ENCODE data around the gene MAGI2.
A peak's percentile ranks its signal among the peaks of the same experiment; 100 is the strongest.

MAGI2 gene

GRCh38 chr7:78073609-78074382, 1379.7 kb downstream of the MAGI2 start:
- no peaks in the 10 kb centered on the region for H3K4me1 Mint-ChIP-seq
- no peak overlapping the region for H3K4me3 Mint-ChIP-seq
- H3K27me3 Mint-ChIP-seq, result peaks cover 2% of the 10 kb centered on the region
- no peaks in the 10 kb centered on the region for H3K36me3 Mint-ChIP-seq
- H3K27ac Mint-ChIP-seq, result no peak overlapping the region
- no peaks in the 10 kb centered on the region for H3K9me3 Mint-ChIP-seq

- H3K9me3 Mint-ChIP-seq, result no peaks in the 10 kb centered on the region
- no peaks in the 10 kb centered on the region for H3K36me3 Mint-ChIP-seq
- H3K27ac Mint-ChIP-seq, result no peak overlapping the region
- peaks cover 2% of the 10 kb centered on the region for H3K27me3 Mint-ChIP-seq
- H3K4me1 Mint-ChIP-seq, result no peaks in the 10 kb centered on the region
- H3K4me3 Mint-ChIP-seq, result no peak overlapping the region
Observed at GRCh38 chr7:78072201-78072590, 1381.3 kb downstream of the MAGI2 start.

GRCh38 chr7:78071491-78072200, 1381.8 kb downstream of the MAGI2 start:
- Mint-ChIP-seq H3K9me3 (no peaks in the 10 kb centered on the region), H3K36me3 (no peaks in the 10 kb centered on the region), H3K27me3 (peaks cover 2% of the 10 kb centered on the region), H3K4me1 (no peaks in the 10 kb centered on the region), H3K27ac (no peak overlapping the region), H3K4me3 (no peak overlapping the region)

GRCh38 chr7:78066599-78066998, 1386.9 kb downstream of the MAGI2 start:
- H3K27ac Mint-ChIP-seq, result no peak overlapping the region
- no peaks in the 10 kb centered on the region for H3K9me3 Mint-ChIP-seq
- H3K4me1 Mint-ChIP-seq, result no peaks in the 10 kb centered on the region
- no peak overlapping the region for H3K4me3 Mint-ChIP-seq
- H3K36me3 Mint-ChIP-seq, result no peaks in the 10 kb centered on the region
- H3K27me3 Mint-ChIP-seq, result peaks cover 6% of the 10 kb centered on the region

- no peaks in the 10 kb centered on the region for H3K9me3 Mint-ChIP-seq
- no peak overlapping the region for H3K27ac Mint-ChIP-seq
- no peaks in the 10 kb centered on the region for H3K4me1 Mint-ChIP-seq
- peaks cover 14% of the 10 kb centered on the region for H3K27me3 Mint-ChIP-seq
- H3K36me3 Mint-ChIP-seq, result peaks cover 1% of the 10 kb centered on the region
- no peak overlapping the region for H3K4me3 Mint-ChIP-seq
Observed at GRCh38 chr7:78063758-78064157, 1389.7 kb downstream of the MAGI2 start.

- Mint-ChIP-seq H3K36me3 (peaks cover 1% of the 10 kb centered on the region), H3K27me3 (peaks cover 14% of the 10 kb centered on the region), H3K27ac (no peak overlapping the region), H3K4me1 (no peaks in the 10 kb centered on the region), H3K4me3 (no peak overlapping the region), H3K9me3 (no peaks in the 10 kb centered on the region)
Observed at GRCh38 chr7:78062214-78062613, 1391.3 kb downstream of the MAGI2 start.

GRCh38 chr7:78057571-78057970, 1395.9 kb downstream of the MAGI2 start:
- H3K9me3 Mint-ChIP-seq, result no peaks in the 10 kb centered on the region
- H3K4me3 Mint-ChIP-seq, result no peak overlapping the region
- peaks cover 1% of the 10 kb centered on the region for H3K36me3 Mint-ChIP-seq
- H3K27me3 Mint-ChIP-seq, result peaks cover 14% of the 10 kb centered on the region
- no peak overlapping the region for H3K27ac Mint-ChIP-seq
- no peaks in the 10 kb centered on the region for H3K4me1 Mint-ChIP-seq

- Mint-ChIP-seq H3K36me3 (peaks cover 1% of the 10 kb centered on the region), H3K4me1 (no peaks in the 10 kb centered on the region), H3K27me3 (peaks cover 12% of the 10 kb centered on the region), H3K4me3 (no peak overlapping the region), H3K27ac (no peak overlapping the region), H3K9me3 (no peaks in the 10 kb centered on the region)
Observed at GRCh38 chr7:78055599-78055998, 1397.9 kb downstream of the MAGI2 start.

- Mint-ChIP-seq H3K27me3 (peaks cover 8% of the 10 kb centered on the region), H3K9me3 (no peaks in the 10 kb centered on the region), H3K4me1 (no peaks in the 10 kb centered on the region), H3K36me3 (no peaks in the 10 kb centered on the region), H3K4me3 (no peak overlapping the region), H3K27ac (no peak overlapping the region)
Observed at GRCh38 chr7:78055001-78055573, 1398.4 kb downstream of the MAGI2 start.

- Mint-ChIP-seq H3K9me3 (no peaks in the 10 kb centered on the region), H3K27ac (no peak overlapping the region), H3K4me3 (no peak overlapping the region), H3K36me3 (no peaks in the 10 kb centered on the region), H3K27me3 (peaks cover 6% of the 10 kb centered on the region), H3K4me1 (no peaks in the 10 kb centered on the region)
Observed at GRCh38 chr7:78052112-78052511, 1401.4 kb downstream of the MAGI2 start.

GRCh38 chr7:78047800-78048199, 1405.7 kb downstream of the MAGI2 start:
- H3K27ac Mint-ChIP-seq, result no peak overlapping the region
- H3K9me3 Mint-ChIP-seq, result no peaks in the 10 kb centered on the region
- H3K27me3 Mint-ChIP-seq, result no peaks in the 10 kb centered on the region
- no peaks in the 10 kb centered on the region for H3K36me3 Mint-ChIP-seq
- H3K4me1 Mint-ChIP-seq, result no peaks in the 10 kb centered on the region
- no peak overlapping the region for H3K4me3 Mint-ChIP-seq

GRCh38 chr7:78043159-78043558, 1410.3 kb downstream of the MAGI2 start:
- Mint-ChIP-seq H3K4me1 (peaks cover 8% of the 10 kb centered on the region), H3K36me3 (no peaks in the 10 kb centered on the region), H3K4me3 (no peak overlapping the region), H3K27me3 (peaks cover 14% of the 10 kb centered on the region), H3K9me3 (no peaks in the 10 kb centered on the region), H3K27ac (no peak overlapping the region)

- H3K27me3 Mint-ChIP-seq, result peaks cover 14% of the 10 kb centered on the region
- H3K4me3 Mint-ChIP-seq, result no peak overlapping the region
- peaks cover 8% of the 10 kb centered on the region for H3K4me1 Mint-ChIP-seq
- peak overlapping the region; percentile 38 for H3K27ac Mint-ChIP-seq
- H3K36me3 Mint-ChIP-seq, result no peaks in the 10 kb centered on the region
- no peaks in the 10 kb centered on the region for H3K9me3 Mint-ChIP-seq
Observed at GRCh38 chr7:78041423-78041822, 1412.0 kb downstream of the MAGI2 start.

GRCh38 chr7:78039790-78040776, 1413.4 kb downstream of the MAGI2 start:
- no peak overlapping the region for H3K4me3 Mint-ChIP-seq
- H3K27me3 Mint-ChIP-seq, result peaks cover 17% of the 10 kb centered on the region
- H3K27ac Mint-ChIP-seq, result no peak overlapping the region
- H3K4me1 Mint-ChIP-seq, result peaks cover 8% of the 10 kb centered on the region
- H3K9me3 Mint-ChIP-seq, result no peaks in the 10 kb centered on the region
- no peaks in the 10 kb centered on the region for H3K36me3 Mint-ChIP-seq

- H3K4me3 Mint-ChIP-seq, result no peak overlapping the region
- no peak overlapping the region for H3K27ac Mint-ChIP-seq
- H3K4me1 Mint-ChIP-seq, result peaks cover 8% of the 10 kb centered on the region
- peaks cover 18% of the 10 kb centered on the region for H3K27me3 Mint-ChIP-seq
- H3K36me3 Mint-ChIP-seq, result no peaks in the 10 kb centered on the region
- no peaks in the 10 kb centered on the region for H3K9me3 Mint-ChIP-seq
Observed at GRCh38 chr7:78038465-78039080, 1414.9 kb downstream of the MAGI2 start.

Measured in activated naive CD4-positive, alpha-beta T cell treated with anti-CD3 and anti-CD28 coated beads, Interleukin-2, amount 50 U/mL, for 24 hours (primary cell).